ENCODE results near the gene LRPAP1.
"Not testable (repeated sequence)": the region's sequence is repeated elsewhere in the genome, so short reads cannot be mapped to it uniquely, and the experiment has no call there.

DNA sequence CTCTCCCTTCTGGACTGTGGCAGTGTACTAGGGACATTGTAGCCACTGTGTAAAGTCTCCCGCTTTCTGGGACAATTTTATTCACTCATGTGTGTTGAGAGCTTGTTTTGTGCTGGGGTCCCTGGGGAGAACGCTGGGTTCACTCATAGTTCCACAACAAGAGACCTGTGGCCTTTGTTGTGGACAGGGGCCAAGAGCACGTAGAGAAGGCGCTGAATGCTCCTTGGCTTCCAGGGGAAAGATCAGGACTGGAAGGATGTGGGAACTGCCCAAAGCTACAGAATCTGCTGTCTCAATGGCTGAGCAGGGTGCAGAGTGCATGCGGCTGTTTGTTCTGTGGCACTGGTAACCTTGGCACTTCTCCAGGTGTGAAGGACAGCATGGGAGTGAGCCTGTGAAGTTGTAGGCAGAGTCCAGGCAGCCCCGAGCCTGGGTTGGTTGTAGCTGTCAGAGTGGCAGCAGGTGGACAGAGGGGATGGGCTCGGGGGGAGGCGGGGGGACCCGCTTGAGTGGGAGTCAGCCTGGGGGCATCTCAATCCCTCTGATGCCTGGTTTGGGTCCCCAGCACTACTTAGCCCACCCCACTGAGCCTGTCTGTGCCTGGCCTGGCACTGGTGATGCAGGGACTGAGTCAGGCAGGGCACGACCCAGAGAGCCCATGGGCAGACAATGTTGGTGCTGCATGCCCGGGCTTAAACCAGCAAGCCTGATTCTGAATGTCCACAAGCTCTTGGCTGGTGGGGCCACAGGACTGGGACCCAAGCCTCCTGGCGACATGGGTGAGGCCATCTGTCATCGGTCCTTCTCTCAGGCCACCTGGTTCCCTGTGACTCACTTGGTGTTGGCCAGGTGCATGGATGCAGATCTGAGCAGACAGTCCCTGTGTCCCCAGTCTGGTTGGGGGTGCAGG, 27.4 kb upstream of the LRPAP1 start:
- TF ChIP-seq CTCF, POLR2A (IDR thresholded peaks at IDR 0.05): not testable (repeated sequence)

Data from body of pancreas (tissue), 4 donors.